C4-2B (cell line): ENCODE results near the gene ETNK1.

Source experiments
- H3K27ac ChIP-seq: fragments of 450-650 bp; 2 replicates; pipeline ENCODE4 v1.5.1; 2017
- ZFX ChIP-seq: fragments of 450-650 bp; IDR thresholded peaks from 2 replicates; pipeline ENCODE4 v1.6.1; 2017
- TF ChIP-seq, protein P1 (sequence below): fragments of 450-650 bp; conservative IDR thresholded peaks from 2 replicates; pipeline ENCODE4 v1.5.1; 2017; ENCODE audit warnings: mild to moderate bottlenecking

ETNK1 gene

DNA sequence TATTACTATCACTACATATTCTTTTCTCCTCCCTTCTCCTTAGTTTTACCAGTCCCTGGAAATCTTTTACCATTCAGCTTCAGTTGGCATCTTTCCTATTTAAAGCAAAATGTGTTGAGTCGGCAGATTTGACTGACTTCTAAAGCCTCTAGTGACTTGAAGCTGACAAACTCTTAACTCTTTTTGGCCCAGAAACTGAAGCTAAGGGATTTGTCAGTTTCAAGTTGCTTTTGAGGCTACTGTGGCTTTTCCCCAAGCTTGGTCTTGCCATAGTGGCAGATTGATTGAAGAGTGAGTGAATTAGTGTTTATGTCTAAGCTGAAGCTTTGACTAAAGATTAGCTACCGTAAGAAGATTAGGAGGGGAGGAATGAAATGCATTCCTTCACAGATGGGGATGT, 104.0 kb downstream of the ETNK1 start:
- TF ChIP-seq, protein P1, sequence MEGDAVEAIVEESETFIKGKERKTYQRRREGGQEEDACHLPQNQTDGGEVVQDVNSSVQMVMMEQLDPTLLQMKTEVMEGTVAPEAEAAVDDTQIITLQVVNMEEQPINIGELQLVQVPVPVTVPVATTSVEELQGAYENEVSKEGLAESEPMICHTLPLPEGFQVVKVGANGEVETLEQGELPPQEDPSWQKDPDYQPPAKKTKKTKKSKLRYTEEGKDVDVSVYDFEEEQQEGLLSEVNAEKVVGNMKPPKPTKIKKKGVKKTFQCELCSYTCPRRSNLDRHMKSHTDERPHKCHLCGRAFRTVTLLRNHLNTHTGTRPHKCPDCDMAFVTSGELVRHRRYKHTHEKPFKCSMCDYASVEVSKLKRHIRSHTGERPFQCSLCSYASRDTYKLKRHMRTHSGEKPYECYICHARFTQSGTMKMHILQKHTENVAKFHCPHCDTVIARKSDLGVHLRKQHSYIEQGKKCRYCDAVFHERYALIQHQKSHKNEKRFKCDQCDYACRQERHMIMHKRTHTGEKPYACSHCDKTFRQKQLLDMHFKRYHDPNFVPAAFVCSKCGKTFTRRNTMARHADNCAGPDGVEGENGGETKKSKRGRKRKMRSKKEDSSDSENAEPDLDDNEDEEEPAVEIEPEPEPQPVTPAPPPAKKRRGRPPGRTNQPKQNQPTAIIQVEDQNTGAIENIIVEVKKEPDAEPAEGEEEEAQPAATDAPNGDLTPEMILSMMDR = no peak
- TF ChIP-seq ZFX = no peak
- no peak overlapping the region for H3K27ac ChIP-seq

DNA sequence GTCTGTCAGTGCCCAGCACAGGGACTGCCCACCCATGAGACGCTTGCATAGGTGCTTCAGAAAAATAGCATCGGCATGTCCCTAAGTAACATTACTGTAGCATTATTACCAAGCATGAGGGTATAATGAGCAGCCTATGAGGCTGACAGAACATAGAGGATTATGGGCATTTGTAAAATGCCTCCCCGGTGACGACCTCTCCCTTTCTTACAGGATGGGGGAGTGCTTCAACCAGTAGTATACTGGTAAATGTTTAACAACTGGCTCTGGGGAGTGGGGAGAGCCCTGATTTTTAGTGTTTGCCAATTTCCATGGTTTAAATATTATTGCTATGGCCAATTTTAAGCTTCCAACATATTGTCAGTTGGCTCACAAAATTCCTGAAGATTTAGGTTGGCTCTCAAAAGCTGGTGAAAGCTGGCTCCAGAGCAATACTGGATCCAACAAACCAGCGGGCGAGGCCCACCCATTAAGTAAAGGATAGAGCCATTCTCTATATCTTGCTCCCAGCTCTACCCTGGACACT, 104.5 kb downstream of the ETNK1 start:
- TF ChIP-seq, protein P1 = no peak
- TF ChIP-seq ZFX = no peak
- H3K27ac ChIP-seq = no peak overlapping the region

- TF ChIP-seq, protein P1 = no peak
- no peak for TF ChIP-seq ZFX
- H3K27ac ChIP-seq = no peak overlapping the region
These were observed 105.0 kb downstream of the ETNK1 start for GRCh38 chr12:22729957-22730443.

DNA sequence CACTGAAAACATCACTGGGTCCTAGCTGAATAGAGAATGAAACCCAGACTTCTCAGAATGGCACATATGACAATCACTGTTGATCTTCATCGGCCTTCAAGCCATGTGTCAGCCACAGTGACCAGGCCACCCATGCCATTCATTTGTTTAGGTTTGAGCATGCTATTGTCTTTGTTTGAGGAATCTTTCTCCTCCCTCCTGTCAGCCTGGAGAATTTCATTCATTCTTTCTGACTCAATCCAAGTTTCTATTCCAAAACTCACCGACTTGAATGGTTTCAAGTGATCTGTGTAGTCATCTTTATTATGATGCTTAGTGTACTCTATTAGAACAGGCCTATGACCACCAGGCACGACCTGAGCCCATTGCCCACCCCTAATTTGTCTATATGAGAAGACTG, 106.3 kb downstream of the ETNK1 start:
- TF ChIP-seq, protein P1 = no peak
- TF ChIP-seq ZFX = no peak
- H3K27ac ChIP-seq = no peak overlapping the region

- H3K27ac ChIP-seq = no peak overlapping the region
- TF ChIP-seq, protein P1 = no peak
- no peak for TF ChIP-seq ZFX
These were observed 108.8 kb downstream of the ETNK1 start for GRCh38 chr12:22733756-22734155.

DNA sequence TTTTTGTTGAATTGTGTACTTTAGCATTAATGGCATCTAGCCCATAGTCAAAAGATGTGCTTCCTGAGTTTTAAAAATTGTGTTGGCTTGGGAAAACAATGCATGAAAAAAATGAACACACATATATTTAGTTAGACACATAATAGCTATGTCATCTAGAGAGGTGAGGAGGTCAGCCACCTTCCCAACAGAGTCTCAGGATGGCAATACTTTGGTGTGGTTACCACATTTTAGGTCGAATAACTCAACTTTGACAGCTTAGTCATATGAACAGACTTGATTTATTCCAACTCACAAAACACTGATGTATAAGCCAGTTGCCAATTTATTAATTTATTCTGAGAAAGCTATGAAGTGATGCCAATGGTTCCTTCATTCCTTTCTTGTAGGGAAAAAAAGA, 114.0 kb downstream of the ETNK1 start:
- no peak overlapping the region for H3K27ac ChIP-seq
- TF ChIP-seq, protein P1 = no peak
- no peak for TF ChIP-seq ZFX
